HG02623 (cell line): ENCODE data around the gene NRCAM.

ENCODE experiments used
- ATAC-seq: cut with Tn5 transposase; IDR thresholded peaks from one replicate; pipeline ENCODE4 v1.9.1; 2021; ENCODE audit warnings: moderate library complexity; ENCODE audit not compliant: unreplicated experiment

NRCAM gene

GRCh38 chr7:108103558-108104298, 352.5 kb downstream of the NRCAM start:
- no peak for ATAC-seq

DNA sequence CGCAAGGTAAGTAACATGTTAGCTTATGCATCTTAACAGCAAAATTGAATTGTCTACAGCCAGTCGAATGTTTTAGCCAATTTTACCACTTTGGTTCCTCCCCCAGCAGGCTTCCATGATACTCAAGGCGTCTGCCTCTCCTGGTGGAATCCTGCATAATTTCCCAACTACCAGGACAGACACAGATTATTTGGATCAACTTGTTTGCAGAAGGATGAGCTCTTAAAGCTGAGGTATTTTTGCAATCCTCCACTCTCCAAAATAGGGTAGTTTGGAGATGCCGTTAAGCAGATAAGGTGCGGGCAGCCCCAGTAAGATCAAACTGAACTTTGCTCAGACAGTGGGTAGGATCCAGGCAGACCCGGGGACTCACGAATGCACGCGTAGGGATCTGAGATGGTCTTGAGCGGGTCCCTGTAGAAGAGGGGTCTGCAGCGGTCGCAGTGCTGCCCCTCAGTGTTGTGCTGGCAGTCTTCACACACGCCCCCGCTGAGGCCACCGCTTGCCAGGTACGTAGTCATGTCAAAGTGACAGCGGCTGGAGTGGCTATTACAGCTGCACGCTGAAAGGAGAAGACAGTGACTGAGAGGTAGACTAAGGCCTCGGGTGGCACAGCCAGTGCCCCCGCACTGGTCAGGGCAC, 353.4 kb downstream of the NRCAM start:
- ATAC-seq: no peak

DNA sequence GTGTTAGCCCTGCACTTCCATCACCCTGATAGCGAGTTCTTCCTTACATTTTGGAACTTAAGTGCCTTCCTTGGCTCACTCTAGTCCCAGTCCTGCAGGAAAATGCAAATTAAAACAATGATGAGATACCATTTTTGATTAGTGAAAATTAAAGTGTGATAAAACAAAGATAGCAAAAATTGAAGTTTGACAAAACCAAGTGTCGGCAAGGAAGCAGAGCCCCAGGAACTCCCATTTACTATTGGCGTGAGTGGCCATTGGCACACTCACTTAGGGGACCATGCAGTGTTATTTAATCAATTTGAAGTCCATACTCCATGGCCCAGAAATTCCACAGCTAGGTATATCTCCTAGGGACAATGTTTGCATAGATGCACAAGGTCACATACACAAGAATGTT, 354.5 kb downstream of the NRCAM start:
- ATAC-seq: no peak

DNA sequence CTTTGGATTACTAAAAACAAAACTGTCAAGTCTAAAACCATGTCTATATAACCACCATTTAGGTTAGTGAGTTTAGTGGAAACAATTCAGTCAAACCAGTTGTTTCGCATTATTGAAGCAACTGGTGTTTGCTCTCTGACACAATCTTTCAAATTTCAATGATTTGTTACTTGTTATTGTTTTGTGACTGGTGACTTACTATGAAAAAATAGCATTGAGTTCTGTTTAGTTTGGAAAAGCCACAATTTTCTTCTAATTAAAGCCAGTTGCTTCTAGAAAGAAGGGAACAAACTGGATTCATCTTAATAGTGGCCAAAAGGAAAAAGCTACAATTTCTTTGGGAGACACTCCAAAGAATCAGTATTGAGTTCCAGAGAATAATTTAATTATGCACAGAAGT, 356.5 kb downstream of the NRCAM start:
- no peak for ATAC-seq

- no peak for ATAC-seq
Measured at GRCh38 chr7:108097703-108098102, 358.5 kb downstream of the NRCAM start.
